Endothelial cell of hepatic sinusoid (primary cell): Measurements from ENCODE around the gene PRRC2B.
"Not testable (repeated sequence)": the region's sequence is repeated elsewhere in the genome, so short reads cannot be mapped to it uniquely, and the experiment has no call there.

Source experiments
- in situ Hi-C: cut with HindIII; loops from 2 replicates; pipeline ENCODE4 v1.10.0; 2017; ENCODE audit warnings: low sequenced_read_pairs

The PRRC2B gene

DNA sequence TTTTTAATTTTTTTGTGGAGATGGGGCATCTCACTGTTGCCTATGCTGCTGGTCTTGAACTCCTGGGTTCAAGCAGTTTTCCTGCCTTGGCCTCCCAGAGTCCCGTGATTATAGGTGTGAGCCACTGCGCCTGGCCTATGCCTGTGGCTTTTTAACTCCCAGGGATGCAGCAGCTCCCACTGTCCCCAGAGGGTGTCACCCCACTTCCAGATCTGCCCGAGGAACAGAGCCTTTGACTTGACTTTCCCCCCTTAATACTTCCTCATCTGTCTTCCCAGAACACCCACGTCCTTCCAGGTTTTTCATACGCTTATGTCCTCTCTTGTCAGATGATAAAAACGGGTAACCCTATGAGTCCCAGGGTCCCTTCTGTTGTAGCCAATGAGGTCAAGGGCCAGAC is 7.6 kb upstream of the PRRC2B start:
- in situ Hi-C loops = no loop called here

DNA sequence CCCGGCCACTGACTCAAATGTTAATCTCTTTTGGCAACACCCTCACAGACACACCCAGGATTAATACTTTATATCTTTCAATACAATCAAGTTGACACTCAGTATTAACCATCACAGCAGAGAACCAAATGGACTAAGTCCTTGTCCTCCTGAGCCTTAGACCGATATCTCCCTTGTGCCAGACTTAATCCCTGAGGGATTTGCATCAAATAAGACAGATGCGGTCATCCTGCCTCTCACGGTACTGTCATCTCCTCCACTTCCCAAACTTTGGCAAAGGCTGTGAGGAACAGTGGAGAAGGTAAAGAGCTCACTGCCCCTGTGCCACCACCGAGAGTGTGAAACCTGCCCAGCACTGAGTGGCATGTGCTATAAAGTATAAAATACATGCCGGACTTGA is 6.5 kb upstream of the PRRC2B start:
- in situ Hi-C loops = no loop called here

DNA sequence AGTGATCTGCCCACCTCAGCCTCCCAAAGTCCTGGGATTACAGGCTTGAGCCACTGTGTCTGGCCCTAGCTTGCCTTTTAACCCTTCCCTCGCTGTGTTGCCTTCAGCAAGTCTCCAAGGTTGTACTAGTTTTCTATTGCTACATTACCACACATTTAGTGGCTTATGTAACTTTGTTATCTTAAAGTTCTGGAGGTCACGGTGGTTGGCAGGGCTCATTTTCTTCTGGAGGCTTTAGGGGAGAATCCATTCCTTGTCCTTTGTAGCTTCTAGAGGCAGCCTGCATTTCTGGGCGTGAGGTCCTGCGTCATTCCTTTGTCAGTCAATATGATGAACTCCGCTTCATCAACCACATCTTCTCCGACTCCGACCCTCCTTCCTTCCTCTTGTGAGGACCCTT is 2.9 kb upstream of the PRRC2B start:
- in situ Hi-C loops = loop anchor here (5.0 kb wide), 1 partner anchor 36 kb away; no protein-coding TSS in a partner anchor

DNA sequence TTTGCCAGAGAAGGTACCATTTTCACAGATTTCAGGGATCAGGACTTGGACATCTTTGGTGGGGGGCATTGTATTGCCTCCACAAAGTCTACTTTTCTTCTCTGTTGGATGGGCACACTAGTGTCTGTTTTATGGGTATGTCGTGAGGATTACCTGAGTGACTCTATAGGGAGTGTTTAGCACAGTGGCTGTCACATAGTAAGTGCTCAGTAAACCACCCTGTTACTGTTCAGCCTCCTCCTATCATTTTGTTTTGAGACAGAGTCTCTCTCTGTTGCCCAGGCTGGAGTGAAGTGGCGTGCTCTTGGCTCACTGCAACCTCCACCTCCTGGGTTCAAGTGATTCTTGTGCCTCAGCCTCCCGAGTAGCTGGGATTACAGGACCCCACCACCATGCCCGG is 2.4 kb upstream of the PRRC2B start:
- in situ Hi-C loops = loop anchor here (5.0 kb wide), 1 partner anchor 36 kb away; no protein-coding TSS in a partner anchor

DNA sequence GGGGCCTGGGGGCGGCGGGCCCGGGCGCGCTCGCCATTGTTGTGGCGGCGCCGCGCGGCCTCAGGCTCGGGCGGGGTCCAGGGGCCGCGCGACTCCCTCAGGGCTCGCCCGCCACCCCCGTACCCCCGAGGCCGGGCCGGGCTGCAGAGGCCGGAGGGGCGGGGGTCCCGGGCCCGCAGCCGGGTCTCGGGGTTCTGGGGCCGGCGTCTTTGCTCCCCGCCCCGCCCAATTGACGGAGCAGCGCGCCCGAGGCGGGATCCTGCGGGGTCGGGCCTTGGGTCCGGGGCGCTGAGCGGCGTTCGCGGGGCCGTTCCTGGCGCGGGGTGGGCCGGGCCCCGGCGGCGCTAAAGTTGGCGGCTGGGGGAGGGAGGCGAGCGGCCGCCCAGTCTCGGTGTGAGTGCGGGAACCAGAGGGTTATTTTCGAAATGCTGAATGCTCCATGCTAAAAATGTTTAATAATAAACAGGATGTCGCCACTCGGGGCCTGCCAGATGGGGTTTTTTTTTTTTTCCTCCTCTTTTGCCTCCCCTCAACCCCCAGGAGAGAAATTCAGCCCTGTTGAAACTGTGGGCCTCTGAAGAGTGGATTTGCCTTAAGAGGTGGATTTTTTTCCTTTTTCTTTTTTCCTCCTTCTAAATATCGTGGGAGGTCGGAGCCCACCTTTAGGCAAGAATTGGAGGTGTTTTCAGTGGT is 724 bp downstream of the PRRC2B start:
- in situ Hi-C loops = loop anchor here (5.0 kb wide), 1 partner anchor 33 kb away; no protein-coding TSS in a partner anchor

DNA sequence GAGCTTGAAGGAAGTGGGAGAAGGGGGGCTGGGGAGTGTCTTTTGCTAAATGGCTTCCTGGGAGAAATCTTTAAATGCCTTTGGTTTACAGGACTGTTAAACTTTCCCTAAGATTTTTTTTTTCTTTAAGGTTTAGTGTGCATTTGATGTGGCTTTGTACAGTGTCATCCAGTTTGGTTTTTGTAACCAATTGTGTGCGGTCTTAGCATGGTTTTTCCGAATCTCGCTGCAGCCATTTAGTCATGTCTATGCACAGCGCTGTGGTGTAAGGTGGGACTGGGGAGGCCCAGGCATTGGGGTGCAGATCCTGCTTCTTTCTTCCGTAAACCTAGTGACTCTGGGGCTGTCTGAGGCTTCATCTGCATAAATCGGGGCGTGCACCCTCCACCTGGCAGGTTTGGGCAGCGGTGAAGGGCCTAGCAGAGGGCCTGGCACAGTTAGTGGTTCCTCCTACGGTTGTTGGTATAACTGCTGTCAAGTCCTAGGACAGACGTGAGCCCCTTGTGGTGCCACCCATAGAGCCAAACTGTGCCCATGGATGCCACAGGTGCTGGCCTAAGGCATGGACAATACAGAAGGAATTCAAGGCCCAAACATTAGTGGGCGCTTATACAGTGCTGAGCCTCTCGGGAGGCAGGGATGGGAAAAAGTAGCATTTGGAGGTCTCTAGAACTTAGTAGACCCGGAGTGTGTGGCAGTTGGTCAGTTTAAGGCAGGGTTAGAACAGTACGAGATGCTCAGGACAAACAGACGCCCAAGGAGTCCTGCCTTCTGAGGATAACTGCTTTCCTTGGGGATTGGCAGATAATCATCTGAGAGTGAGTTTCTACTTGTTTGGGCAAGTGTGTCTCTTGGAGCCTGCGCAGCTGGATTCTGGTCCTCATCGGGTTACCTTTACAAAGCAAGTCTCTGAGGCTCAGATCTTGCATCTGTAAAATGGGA is 1.5 kb downstream of the PRRC2B start:
- in situ Hi-C loops = no loop called here

DNA sequence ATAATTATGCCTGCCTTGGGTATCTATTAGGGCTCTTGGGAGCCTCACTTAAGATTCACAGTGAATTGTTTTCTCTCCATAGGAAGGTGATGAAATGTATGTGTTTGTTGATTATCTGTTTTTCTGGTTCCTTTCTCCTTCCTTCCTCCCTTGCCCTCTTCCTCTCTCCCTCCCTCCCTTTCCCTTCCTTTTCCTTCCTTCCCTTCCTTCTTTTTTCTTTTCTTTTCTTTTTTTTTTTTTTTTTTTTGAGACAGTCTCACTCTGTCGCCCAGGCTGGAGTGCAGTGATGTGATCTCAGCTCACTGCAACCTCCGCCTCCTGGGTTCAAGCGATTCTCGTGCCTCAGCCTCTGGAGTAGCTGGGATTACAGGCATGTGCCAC is 2.2 kb downstream of the PRRC2B start:
- in situ Hi-C loops = not testable (repeated sequence)

DNA sequence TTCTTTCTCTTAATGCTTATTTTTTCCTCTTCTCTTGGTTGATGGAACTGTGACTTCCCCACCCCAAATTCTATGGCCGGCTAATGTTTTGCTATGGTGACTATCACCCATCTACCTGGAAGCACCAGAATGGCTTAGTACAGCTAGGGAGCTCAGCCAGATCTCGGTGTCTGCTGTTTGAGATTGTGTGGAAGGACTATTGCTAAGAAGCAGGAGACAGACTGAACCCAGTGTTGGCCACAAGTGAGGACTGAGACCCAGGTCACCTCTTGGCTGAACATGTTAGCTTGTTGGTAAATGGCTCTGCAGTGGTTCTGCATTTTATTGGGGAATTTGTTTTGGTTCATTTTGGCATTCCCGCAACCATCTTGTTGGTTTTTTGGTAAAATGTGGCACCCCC is 2.7 kb downstream of the PRRC2B start:
- in situ Hi-C loops = no loop called here

DNA sequence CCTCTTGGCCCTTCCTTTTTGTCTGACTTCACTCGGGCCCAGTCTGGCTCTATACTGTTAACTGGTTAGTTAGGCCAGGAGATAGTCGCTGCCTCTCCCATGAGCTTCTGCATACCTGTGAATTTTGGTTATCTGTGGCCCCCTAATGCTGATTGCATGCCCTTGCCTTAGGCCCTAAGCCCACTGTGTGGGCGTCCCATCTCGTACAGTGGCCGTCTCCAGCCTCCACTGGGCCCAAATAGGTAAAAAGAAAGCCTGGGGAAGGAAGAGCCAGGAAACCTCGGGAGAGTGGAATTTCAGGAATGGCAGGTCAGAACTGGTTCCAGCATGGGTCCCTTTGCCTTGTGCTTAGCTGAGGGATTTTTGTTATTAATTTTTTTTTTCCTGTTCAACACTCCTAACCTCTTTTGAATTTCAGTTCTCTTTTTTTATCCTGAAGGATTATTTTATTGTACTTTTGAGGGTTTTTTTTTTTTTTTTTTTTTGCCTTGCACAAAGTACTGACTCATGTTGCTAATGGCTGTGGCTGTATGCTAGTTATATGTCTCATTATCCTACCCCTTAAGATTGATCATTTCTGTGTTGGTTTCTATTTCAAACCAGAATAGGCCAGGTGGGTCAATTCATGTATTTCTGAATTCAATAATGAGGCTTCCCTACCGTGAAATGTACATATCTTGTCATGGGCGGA is 3.4 kb downstream of the PRRC2B start:
- in situ Hi-C loops = no loop called here

DNA sequence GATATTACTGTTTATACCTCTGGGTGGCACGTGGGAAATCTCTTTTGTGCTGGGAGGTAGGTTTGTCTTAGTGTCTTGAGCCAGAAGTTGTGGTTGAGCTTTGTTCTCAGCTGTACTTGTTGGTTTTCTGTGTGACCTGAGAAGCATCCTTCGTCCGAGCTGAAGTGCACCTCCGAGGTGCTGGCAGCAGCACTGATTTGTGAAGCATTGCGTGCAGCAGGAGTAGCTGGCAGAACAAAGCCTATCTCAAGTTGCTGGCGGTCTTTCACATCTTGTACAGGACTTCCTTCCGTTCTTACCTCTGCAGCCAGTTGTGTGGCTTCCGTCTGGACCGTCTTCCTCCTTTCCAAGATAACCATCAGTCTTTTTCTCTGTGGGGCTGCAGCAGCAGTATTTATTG is 4.3 kb downstream of the PRRC2B start:
- in situ Hi-C loops = no loop called here

DNA sequence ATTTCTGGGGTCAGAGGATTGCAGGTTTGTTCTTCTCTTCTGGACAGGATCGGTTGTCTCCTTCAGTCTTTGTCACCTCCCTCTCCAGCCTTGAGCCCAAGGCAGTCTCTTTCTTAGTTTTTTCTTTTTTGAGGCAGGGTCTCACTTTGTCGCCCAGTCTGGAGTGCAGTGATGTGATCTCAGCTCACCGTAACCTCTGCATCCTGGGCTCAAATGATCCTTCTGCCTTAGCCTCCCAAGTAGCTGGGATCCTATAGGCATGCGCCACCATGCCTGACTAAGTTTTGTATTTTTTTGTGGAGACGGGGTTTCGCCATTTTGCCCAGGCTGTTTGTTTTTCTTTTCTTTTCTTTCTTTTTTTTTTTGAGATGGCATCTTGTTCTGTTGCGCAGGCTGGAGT is 6.1 kb downstream of the PRRC2B start:
- in situ Hi-C loops = no loop called here

DNA sequence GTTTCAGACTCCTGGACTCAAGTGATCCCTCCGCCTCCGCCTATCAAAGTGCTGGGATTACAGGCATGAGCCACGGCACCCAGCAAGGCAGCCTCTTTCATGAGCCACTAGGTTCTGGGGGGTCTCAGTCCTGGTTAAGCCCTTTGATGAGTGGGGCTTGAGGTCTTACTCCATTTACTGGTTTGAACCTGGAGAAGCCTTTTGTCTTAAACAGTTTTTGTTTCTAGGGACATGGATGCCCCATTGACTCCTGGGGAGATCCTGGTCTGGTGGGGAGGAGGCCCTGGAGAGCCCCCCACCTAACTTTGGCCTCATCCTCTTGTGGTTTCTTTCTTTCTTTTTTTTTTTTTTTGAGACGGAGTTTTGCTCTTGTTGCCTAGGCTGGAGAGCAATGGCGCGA is 6.7 kb downstream of the PRRC2B start:
- in situ Hi-C loops = no loop called here

DNA sequence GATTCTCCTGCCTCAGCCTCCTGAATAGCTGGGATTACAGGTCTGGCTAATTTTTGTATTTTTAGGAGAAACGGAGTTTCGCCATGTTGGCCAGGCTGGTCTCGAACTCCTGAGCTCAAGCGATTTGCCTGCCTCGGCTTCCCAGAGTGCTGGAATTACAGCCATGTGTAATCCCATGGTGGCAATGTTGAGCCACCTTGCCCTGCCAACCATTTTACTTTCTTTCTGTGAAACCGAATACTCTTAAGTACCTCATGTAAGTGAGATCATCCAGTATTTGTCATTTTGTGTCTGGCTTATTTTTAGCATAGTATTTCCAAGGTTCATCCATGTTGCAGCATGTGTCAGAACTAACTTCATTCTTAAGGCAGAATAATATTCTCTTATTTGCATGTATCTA is 8.2 kb downstream of the PRRC2B start:
- in situ Hi-C loops = no loop called here

DNA sequence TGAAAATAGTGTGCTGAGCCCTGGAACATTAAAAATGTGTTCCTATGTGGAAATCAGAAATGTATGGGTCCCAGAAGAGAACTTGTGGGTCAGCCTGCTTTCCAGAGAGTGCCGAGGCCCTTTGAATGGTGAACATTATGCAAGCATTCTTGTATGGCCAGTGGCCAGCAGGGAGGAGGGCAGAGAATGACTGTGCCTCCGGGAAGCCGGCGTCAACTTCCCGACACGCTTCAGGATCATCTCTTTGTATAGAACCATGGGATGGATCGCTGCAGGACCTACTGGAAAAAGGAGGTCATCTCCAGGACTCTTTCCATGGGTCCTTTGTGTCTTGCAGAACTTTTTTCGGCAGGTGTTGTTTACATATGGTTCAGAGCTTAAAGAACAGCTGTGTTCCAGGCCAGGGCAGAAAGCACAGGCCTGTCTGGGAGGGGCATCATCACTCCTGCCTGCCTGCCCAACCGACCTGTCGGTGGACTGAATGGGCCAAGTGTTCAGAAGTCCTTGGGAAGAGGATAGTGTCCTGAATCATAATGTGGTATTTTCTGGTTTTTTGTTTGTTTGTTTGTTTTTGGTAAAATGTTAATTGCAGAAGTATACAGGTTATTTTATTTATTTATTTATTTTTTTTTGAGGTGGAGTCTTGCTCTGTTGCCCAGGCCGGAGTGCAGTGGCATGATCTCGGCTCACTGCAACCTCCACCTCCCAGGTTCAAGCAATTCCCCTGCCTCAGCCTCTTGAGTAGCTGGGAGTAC is 9.0 kb downstream of the PRRC2B start:
- in situ Hi-C loops = no loop called here

DNA sequence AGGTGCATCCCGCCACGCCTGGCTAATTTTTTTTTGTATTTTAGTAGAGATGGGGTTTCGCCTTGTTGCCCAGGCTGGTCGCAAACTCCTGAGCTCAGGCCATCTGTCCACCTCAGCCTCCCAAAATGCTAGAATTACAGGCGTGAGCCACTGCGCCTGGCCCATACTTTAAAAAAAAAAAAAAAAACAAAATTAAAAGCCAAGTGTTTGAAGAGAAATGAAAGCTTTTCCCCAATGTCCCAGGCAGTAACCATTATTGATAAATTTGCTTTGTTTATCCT is 9.5 kb downstream of the PRRC2B start:
- in situ Hi-C loops = no loop called here

DNA sequence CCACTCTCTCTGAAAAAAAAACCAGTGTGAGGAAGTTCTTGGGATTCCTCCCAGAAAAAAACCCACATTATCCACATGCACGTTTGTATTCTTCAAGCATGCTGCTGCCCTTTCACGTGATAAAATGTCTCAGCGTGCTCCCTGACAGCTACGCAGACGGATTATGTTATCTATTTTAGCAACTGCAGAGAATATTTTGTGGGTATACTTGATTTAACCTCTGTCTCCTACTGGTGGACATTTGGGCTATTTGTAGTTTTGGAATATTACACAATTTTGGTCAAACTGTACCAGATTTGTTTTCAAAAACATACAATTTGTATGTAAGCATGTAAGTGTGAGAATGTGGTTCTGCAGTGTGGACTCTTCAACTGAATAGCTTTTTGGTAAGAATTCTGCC is 10.7 kb downstream of the PRRC2B start:
- in situ Hi-C loops = no loop called here

DNA sequence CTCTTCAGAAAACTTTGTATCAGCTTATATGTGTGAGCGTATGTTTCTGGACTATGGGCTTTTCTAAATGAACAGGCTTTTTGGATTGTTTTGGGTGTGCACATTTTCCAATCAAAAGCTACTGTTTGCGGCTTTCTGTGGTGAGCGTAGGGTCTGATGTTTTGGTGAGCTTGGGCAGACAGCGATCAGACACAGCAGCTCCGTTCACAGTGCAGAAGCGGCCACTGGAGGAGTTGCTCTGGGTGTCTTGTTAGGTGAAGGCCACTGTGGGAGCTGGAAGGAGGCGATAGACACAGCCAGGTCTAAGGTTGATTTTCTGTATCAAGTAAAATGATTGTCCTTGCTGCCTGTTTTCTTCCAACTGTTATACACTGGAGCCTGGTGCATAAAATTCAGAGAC is 11.1 kb downstream of the PRRC2B start:
- in situ Hi-C loops = no loop called here

DNA sequence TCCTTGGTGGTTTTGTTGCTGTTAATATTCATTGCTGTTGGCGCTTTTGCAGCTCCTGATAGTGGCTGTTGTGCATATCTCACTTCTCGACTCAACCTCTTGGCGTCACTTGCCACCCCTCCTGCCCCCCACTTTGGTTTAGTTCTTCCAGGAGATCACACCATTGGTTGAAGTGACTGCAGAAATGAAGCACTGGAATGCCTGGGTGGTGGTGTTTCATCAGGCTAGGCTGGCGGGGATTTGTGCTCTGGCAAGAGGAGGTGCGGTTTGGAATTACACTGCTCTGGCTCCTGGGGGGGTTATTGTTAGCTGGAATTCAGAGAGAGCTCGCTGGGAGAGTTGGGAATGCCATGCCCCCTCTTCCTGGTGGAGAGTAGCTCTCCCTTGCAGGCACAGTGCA is 11.5 kb downstream of the PRRC2B start:
- in situ Hi-C loops = no loop called here

DNA sequence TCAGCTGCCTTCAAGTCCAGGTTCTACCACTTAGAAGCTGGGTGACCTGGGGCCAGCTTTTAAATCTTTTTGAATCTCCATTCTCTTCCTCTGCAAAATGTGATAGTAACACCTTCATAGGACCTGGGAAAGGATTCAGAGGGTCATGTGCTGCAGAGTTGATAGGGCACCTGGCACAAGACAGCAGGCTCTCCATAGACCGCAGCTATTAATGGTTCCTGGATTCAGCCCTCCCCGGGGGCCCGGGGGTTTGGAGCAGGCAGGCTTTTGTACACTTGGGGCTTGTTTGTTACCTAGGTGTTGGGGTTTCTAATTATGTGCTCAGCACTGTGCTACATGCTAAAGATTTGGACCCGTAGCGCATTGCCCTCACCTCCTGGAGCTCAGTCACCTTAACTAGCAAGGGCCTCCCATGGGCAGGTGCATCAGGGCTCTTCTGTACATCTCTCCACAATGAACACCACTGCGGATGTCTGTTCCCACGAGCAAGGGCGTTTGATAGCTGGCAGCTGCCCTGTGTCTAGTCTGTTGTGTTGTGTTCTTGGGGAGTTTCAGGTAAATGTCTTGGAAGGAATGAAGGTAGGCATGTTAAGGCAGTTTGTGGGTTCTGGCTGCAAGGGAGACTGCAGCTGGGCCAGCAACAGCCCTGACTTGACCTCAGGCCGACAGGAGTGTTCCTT is 12.1 kb downstream of the PRRC2B start:
- in situ Hi-C loops = no loop called here
